SKM-1 treated with dmso at 0.1 percent for 144 hours (cell line): ENCODE data around the gene SURF4.
A peak's percentile ranks its signal among the peaks of the same experiment; 100 is the strongest.

ENCODE experiments used
- DNase-seq: peaks from one replicate; lab custom pipeline; 2025; ENCODE audit not compliant: unreplicated experiment; lab: John Stamatoyannopoulos, UW

Gene SURF4

DNA sequence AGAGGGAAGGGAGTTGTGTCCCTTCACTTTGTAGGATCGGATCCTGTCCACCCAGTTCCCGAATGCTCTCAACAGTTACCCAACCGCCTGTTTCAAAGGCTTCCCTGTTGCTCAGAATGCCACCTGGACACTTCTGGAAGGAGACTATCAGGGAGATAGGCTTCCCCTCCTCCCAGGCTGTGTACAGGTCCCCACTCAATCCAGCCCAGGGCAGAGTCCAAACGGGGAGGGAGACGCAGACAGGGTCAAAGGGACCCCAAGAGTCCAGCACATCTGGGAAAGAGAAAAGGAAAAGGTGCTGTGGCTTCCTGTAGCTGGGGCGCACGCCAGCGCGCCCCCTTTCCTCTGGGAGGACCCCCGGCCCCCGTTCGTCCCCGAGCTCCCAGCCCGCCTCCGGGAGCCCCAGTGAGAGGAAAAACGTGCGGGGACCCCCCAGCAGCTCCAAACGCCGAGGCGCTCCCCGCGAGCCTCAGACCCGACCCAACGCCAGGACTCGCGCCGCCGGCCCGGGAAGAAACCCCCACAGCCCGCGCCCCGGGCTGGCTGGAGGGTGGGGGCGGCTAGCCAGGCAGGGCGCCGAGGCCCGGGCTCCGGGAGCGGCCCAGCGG lies 640 bp downstream of the SURF4 start:
- DNase-seq: no peak

DNA sequence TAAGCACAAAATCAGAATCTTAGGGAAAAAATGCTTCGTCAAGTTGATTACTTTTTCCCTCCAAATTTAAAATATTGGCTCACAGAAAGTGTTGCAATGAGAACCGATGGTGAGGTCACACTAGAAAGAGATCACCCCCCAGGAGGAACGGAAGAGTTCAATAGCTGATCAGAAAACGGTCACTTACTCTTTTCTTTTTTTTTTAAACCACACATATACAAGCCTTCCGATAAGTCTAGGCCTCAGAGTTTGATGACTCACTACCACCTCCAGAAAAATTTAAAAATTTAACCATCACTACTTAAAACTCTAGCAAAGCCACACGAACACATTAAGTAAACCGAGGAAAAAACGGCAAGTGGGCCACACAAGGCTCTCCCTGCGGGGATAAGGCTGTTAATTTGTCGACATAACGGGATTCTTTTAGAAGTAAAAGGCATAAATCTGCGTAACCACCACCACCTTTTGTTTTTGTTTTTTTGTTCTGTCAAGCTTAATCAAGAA lies 1.2 kb downstream of the SURF4 start:
- DNase-seq: peak; percentile 50

DNA sequence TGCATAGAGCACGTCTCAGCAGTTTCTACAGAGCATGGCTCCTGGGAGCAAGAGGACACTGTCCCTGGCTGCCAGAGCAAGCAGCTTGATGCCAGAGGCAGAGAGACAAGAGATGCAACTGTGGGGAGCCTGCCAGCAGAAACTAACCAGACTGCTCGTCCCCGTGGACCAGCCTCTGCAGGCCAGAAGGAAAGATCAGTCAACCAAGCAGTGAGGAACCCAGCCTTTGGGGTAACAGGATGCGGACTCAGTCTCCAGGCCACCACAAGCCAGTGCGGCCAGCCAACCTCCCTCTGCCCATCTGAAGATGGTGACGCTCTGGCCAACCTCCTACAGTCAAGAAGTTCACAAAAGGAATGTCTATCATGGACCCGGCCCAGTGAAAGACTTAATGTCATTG lies 3.7 kb downstream of the SURF4 start:
- DNase-seq: no peak

DNA sequence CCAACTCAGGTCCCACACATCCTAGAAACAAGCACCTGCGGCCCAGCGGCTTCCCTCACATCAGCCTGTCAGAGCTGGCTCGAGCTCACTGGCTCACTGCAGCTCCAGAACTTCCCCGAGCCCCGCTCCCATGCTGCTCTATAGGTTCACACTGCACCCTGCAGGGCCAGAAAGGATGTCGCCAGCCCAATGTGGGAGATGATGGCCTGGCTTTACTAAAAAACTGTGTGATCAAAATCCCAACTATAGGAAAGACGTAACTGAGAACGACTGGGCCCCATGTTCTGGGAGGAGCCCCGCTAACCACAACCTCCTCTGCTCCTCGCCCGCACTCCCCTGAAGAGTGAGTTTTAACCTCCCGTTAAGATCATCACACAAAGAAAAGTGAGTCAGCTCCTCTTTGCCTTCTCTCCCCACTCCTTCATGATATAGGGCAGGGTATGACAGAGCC lies 4.6 kb downstream of the SURF4 start:
- DNase-seq: no peak

DNA sequence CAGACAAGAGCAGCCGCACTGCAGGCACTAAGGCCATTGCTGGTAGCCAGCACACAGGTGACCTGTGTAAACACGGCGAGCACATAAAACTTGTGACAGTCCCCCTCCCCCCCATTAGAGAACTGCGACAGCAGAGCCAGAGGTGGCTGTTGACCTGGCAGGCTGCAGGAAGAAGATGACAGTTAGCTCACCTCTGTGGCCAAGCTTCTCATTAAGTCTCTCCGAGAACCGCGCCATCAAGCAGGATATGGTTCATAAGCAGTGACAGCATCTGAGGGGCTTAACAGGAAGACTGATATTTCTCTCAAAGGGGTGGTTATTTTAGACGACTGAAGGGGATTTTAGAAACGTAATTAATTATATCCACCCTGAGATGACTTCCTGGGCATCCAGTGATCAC lies 5.2 kb downstream of the SURF4 start:
- no peak for DNase-seq

DNA sequence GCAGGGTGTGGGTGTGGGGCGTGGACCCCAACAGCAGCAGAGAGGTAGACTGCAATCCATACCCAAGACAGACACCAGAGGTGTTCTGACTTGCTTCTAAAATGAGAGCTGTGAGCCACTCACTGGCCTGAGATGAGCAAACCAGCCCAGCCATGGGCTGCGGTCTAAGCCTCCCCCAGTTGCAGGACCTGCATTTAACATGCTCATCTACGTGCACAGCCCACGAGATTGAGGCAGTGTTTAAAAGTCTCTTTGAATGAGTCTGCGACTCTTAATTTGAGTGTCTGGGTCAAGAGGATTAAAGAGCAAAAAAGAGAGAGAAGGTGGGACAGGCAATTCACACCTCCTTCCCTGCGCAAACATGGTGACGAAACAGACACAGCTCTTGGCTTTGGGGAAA lies 5.9 kb downstream of the SURF4 start:
- no peak for DNase-seq

DNA sequence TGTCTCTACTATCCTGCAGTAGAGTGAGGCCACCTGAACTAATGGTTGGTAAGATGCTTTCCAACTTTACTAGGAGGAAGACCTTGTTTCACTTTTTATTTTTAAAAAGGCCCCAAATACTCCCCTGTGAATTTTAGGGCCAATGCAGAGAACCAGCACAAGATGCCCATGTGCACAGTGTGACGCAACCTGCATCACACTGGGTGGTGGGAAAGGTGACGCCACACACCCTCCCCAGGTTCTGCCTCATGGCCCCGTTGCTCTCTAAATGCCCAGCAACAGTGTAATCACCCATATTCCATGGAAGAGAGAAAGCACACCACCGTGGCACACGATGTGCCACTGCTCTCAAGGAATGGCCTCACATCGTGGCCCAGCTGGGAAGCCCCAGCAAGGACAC lies 6.4 kb downstream of the SURF4 start:
- no peak for DNase-seq

DNA sequence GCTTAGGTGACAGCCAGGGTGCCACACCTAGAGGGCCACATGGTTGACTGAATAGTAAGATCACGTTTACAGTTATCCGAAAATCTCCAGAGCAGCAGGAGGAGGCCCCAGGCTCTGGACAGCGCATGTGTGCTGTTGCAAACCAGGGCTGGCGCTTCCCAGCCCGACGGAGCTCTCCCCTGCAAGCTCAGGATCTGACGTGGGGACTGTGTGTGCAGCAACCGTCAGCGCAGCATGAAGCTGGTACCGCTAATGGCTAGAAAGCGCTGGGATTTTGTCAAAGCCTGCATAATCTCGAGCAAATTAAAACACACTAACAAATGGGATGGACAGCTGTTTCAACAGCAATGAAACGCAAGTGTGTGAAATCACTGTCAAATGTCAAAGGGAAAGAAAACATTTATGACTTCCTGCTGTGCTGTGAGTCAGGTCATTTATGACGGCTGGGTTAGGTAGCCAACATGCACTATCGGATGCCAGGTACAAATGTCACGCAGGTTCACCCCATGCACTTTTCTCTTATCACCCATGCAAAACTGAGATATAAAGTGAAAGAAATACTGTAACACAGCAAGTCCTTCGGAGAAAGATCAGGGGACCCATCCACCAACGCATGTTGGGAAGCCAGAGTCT lies 7.5 kb downstream of the SURF4 start:
- DNase-seq: no peak

DNA sequence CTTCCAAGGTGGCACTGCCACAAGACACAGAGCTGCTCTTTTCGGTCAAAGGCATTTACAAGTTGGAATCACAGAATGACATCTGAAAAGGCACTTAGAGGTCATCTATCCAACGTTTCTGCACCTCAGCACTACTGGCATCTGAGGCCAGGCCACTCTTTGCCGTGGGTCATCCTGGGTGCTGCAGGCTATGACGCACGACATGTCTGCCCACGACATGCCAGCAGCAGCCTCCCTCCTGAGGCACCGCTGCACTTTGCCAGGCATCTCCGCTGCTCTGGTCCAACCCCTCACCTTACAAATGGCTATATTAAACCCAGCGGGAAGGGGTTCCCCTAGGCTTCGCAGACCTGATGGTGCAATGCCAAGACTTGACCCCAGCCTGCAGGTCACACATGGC lies 8.1 kb downstream of the SURF4 start:
- DNase-seq: no peak

DNA sequence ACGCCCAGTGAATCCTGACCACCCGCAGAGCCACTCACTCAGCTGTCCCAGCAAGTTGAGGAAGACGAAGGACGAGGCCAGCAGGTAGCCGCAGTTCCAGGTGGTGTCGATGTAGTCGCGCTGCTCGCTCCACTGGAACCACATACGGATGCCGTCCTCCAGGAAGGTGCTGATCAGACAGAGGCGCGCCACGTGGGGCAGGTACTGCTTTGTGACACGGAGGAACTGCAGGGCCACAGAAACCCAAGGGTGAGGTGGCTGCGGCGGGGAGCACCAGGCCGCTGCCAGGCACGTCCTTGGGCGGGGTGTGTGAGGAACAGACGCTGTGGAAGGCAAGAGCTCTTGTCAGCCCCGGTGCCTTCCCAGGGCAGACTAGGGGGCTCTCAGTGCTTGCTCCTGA lies 8.6 kb downstream of the SURF4 start:
- DNase-seq: no peak

DNA sequence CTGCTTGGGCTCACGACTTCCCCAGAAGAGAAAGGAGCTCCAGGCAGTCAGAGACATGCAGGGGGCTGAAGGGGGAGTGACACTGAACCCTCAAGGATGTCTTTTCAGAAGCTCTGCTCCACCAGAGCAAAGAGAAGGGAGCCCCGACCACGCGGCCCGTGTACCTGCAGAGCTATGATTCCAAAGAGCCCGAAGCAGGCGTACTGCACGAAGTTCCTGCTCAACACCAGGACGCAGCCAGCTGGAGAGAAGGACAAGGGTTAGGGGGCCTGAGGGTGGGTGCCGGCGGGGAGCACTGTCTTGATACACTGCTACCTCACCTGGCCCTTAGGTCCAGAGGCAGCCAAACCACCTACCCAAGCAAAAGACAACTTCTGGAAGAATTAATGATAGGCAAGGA lies 9.4 kb downstream of the SURF4 start:
- DNase-seq: no peak

DNA sequence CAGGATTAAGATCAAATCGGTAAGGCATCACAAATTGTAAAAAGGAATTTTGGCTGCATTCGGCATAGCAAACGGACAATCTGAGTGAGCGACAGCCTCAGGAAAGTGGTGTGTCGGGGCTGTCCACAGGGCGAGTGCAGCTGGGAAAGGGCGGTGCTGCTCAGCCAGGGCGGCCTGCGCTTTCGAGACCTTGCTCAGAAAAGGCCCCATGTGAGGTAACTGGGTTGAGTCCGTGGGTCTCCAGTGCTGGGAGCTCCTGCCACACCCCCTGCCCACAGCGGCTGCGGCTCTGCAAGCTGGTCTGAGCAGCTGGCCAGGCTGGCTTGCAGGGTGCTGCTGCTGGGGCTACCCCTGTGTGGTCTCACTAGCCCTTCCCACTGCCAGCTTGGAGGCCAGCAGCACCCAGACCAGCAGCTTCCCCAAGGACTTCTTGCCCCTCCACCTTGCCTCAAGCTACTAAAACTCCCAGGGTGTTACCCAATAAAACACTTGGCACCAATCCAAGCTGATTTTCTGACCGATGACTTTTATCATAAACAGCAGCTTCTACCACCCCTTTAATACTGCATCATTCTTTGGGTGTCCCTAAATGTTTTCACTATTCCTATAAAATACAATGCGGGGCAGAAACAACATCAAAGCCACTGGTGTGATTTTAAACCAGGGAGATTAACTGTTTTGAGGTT lies 13.4 kb downstream of the SURF4 start:
- DNase-seq: no peak

DNA sequence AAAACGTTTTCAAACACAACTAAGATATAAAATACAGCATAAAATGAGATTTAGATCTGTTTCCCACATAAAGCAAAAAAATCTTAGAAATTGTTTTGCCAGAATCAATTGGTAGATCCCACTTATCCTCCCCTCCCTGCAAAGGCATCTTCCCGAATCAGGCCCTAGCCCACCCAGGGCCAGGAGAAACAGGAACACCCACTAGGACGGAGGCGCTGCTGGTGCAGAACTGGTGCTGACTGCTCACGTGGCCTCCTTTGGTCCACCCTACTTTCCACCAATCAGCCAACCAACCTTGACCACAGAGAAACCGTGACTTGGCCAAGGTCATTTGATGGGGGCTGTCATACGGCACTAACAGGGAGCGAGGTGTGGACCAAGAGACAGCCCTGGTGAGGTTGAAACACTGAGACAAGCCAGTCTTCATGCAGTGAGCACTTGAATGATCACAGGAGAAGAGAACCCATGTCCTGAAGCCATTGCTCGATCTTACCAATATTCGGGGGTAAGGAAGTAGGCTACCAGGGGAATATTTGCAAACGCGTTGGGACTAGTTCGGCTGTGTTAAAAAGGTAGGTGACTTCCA lies 14.3 kb downstream of the SURF4 start:
- no peak for DNase-seq

DNA sequence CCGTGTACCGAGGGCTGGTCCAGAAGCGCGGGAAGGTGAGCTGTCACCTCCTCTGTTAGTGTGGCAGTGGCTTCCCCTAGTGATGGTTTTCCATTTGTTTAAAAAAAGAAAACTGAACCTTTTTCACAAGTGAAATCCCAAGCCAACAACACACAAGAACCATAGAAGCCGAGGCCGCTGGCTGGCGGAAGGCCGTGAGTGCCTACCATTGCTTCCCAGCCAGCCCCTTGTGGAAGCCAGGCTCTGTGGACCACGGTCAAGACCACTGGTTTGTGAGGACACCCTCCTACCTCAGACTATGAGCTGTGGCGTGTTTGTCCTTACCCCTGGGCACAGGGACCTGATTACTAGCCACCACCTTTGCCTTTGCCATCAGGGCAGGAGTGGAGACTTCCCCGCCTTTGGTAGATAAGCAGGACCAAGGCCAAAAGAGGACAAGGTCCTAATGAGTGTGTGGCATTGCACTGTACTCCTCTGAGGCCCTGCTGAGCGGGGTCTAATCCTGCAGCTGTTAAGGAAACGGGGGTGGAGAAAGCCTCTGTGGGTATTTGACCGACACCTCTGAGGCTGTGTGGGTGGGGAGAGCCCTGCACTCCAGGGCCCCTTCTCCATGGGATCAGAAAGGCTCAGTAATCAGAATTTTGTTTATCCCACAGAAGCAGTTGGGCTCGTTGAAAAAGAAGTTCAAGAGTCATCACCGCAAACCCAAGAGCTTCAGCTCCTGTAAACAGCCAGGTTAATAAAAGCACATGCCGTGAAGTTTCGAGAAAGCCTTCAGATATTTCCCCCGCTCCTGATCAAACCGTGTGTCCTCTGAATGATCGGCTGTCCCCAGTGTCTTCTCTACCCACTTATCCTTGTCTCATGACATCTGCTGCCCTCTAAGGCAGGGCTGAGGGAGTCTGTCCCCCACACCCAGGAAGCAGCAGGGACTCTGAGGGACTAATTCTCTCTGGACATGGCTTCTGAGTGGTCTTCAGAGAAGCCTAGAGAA lies 15.2 kb downstream of the SURF4 start:
- no peak for DNase-seq

DNA sequence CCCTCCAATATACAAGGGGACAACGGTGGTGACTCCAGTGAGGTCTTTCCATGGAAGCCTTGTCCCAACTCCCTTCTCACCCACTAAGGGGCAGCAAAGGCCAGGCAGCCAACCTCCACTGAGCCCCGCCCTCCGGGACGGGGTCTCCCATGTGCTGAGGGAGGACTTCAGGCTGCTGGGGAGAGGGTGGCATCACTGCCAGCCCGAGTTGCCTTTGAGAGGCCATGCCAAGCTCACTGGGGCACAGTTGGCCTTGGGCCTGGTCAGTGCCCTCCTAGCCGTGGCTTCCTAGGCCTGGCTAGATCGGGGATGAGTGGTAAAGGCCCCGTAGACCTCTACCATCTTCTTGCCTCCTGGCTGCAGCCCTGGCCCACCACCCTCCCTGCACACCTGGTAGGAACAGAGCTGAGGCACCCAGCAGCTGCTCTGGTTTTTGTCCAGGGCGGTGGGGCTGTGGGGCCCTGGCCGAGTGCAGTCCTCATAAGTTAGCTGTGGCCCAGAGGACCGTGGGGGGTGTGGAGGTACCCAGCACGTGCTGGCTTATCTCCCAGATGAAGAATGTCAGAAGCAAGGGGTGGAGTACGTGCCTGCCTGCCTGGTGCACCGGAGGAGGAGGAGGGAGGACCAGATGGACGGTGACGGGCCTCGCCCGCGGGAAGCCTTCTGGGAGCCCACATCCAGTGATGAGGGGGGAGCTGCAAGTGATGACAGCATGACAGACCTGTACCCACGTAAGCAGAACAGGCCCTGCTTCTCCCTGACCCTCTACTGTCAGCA lies 16.3 kb downstream of the SURF4 start:
- no peak for DNase-seq

DNA sequence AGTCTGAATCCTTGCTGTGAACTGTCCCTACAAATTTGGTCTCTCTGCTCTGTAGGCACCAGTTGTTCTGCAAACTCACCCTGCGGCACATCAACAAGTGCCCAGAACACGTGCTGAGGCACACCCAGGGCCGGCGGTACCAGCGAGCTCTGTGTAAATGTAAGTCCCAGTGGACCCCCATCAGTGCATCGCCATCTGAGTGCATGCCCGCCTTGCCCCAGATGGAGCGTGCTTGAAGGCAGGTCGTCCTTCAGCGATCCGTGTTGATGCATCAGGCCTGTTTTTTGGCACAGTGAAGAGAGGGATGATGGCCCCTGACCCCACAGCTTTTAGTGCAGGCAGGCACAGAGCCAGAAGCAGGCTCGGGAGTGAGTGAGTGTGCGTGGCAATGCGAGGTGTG lies 18.2 kb downstream of the SURF4 start:
- DNase-seq: no peak

DNA sequence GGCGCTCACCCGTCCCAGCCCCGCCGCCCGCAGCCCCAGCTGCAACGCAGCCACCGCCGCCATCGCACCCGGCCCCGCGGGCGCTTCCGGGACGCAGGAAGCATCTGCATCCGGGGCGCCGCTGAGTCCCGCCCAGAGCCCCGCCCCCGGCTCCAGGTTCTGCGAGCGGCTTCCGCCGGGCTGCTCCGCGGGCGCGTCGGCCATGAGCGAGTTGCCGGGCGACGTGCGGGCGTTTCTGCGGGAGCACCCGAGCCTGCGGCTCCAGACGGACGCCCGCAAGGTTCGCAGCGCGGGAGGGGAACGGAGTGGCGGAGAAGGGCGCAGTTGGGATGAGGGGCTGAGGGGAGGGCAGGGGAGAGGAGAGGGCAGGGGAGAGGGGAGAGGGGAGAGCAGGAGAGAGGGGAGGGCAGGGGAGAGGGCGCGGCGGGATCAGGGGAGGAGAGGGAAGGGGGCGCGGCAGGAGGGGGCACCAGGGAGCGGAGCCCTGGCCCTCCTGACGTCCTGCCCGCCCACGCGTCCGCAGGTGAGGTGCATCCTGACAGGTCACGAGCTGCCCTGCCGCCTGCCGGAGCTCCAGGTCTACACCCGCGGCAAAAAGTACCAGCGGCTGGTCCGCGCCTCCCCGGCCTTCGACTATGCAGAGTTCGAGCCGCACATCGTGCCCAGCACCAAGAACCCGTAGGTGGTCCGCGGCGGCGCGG lies 19.3 kb downstream of the SURF4 start, which contains the start of the genes SURF1 and SURF2:
Gene SURF1, minus strand, starts transcription at position 97 of the 701 bp plus-strand sequence. Its CDS starts 34 bp downstream, at position 63.
Gene SURF2, plus strand, starts transcription at position 160 of the 701 bp plus-strand sequence. Its CDS starts 43 bp downstream, at position 203.
- peak; percentile 75 for DNase-seq

DNA sequence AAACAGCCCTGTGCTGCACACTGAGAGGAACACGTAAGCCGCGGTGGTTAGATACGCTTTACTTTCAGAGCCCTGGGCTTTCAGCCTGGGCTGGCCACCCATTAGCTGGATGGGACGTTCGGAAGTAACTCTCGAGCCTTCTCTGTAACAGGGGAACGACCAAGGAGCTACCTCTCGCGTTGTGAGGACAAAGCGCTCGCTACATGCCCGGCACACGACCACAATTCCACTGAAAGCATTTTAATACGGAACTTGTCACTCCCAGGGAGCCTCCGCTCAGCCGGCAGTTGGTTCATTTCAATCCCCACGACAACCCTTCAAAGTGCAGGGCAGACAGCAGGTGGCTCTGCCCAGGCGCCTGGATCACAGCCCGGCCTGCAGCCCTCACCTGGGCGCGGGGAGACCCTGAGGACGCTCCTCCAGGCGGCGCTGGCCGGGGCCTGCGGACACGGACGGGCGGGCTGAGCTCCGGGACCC lies 19.9 kb downstream of the SURF4 start:
- DNase-seq: no peak

DNA sequence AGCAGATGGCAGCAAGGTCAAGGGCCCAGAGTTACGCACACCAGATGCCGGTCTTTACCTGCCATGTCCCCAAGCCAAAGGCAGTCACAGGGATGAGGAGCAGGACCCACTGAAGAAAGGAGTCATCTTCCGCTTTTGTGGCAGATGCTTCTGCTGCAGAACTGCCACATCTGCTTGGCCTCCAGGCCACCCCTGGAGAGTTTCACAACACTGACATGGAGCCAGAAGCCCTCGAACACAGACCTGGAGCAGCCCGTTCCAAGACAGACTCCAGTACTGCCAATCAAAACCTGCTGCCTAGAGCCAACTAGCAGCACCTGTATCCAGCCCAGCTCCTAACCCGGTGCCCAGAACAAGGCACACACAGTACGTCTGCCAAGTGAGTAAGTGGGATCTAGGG lies 21.1 kb downstream of the SURF4 start:
- peak; percentile 19 for DNase-seq
